SH-SY5Y (cell line): Measurements from ENCODE around the gene FBLN2.

Experiments used
- GATA2 ChIP-seq: IDR thresholded peaks from 2 replicates; pipeline ENCODE4 v1.6.1; 2011; ENCODE audit warnings: mild to moderate bottlenecking, low read depth, low read length
- GATA3 ChIP-seq: IDR thresholded peaks from 2 replicates; pipeline ENCODE4 v1.6.1; 2011; ENCODE audit warnings: low read depth, mild to moderate bottlenecking, low read length, moderate library complexity

DNA sequence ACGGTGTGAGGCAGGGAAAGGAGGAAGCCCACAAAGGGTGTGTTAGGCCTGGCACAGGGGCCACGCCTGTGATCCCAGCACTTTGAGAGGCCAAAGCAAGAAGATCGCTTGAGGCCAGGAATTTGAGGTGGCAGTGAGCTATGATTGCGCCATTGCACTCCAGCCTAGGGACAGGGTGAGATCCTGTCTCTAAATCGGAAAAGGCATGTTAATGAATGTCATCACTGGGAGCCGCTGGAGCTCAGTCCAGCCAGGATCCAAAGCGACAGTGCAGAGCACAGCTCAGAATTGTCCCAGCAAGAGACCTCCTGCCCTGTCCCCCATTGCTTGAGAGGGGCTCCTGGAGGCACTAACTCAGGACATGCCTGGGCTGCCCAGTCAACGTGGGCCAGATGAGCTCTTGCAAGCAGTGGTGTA is 15.0 kb upstream of the FBLN2 start:
- no peak for TF ChIP-seq GATA2
- no peak for TF ChIP-seq GATA3
